SK-N-SH (cell line): ENCODE data around the gene SCARB1. TPM values are rescaled to one million over a fixed set of nuclear protein-coding genes. Genes with fewer than 3 reads are reported as not detected.

ENCODE experiments used
- CTCF ChIA-PET: fragments of 300-600, 350-600 bp; formaldehyde crosslinking; extraction: SDS; loops from one replicate; lab custom pipeline; 2021; lab: Yijun Ruan, JAX
- POLR2A ChIA-PET: fragments of 350-600 bp; sonication (Branson Sonifier 250); formaldehyde crosslinking; extraction: SDS; loops from one replicate; lab custom pipeline; 2020; ENCODE audit warnings: antibody characterized with exemption, inconsistent platforms; lab: Yijun Ruan, JAX
- DNase-seq: peaks from one replicate; pipeline ENCODE4 v3.0.0; 2012
- H2AFZ ChIP-seq: fragments of 200-600 bp; sonication (generic); 2 replicates; pipeline ENCODE4 v1.8.1; 2016; ENCODE audit warnings: antibody characterized with exemption, mild to moderate bottlenecking, low read depth
- H3F3A ChIP-seq: fragments of 200-600 bp; sonication (generic); replicated peaks from 2 replicates; pipeline ENCODE3; 2016; ENCODE audit warnings: antibody characterized with exemption, mild to moderate bottlenecking; ENCODE audit not compliant: insufficient read depth
- H3K27ac ChIP-seq, 2 experiments: fragments of 200-500 bp in 1 of 2; fragments of 200-600 bp in 1 of 2; sonication (Bioruptor generic) in 1 of 2; sonication (generic), shearing (Covaris generic) in 1 of 2; 2 replicates each; pipeline versions ENCODE4 v1.5.1 to v1.6.1; 2014 to 2016; ENCODE audit warnings: low read depth in 2 of 2, inconsistent platforms in 1 of 2, low read length in 1 of 2, mild to moderate bottlenecking in 1 of 2, mixed read lengths in 1 of 2
- H3K27me3 ChIP-seq: fragments of 200-600 bp; sonication (generic), shearing (Covaris generic); 2 replicates; pipeline ENCODE4 v1.6.1; 2016; ENCODE audit warnings: mixed run types; ENCODE audit not compliant: insufficient read depth
- H3K36me3 ChIP-seq, 2 experiments: fragments of 200-500 bp in 1 of 2; fragments of 200-600 bp in 1 of 2; sonication (Bioruptor generic) in 1 of 2; sonication (generic) in 1 of 2; replicated peaks in 1 of 2; 2 replicates each; pipeline versions ENCODE3 to v1.5.1; 2014 to 2016; ENCODE audit warnings: low read length in 1 of 2, mild to moderate bottlenecking in 1 of 2; ENCODE audit not compliant: insufficient read depth in 2 of 2, control insufficient read depth in 1 of 2
- H3K4me1 ChIP-seq, 2 experiments: fragments of 200-500 bp in 1 of 2; fragments of 200-600 bp in 1 of 2; sonication (Bioruptor generic) in 1 of 2; sonication (generic), shearing (Covaris generic) in 1 of 2; 2 replicates each; pipeline versions ENCODE4 v1.5.1 to v1.6.1; 2014 to 2016; ENCODE audit warnings: low read depth in 1 of 2, low read length in 1 of 2, mixed run types in 1 of 2; ENCODE audit not compliant: insufficient read depth in 2 of 2, control insufficient read depth in 1 of 2
- H3K4me2 ChIP-seq: fragments of 200-600 bp; sonication (generic), shearing (Covaris generic); 2 replicates; pipeline ENCODE4 v1.6.1; 2017; ENCODE audit warnings: mixed run types
- H3K4me3 ChIP-seq, 2 experiments: fragments of 200-500 bp in 1 of 2; fragments of 200-600 bp in 1 of 2; sonication (Bioruptor generic) in 1 of 2; sonication (generic), shearing (Covaris generic) in 1 of 2; 2 replicates each; pipeline versions ENCODE4 v1.5.1 to v1.8.1; 2014 to 2016; ENCODE audit warnings: low read depth in 2 of 2, inconsistent platforms in 1 of 2, low read length in 1 of 2, mild to moderate bottlenecking in 1 of 2, mixed read lengths in 1 of 2, moderate library complexity in 1 of 2
- H3K79me2 ChIP-seq: fragments of 200-600 bp; sonication (generic); 2 replicates; pipeline ENCODE4 v1.8.1; 2017; ENCODE audit warnings: mild to moderate bottlenecking; ENCODE audit not compliant: insufficient read depth
- H3K9ac ChIP-seq: fragments of 200-600 bp; sonication (generic); 2 replicates; pipeline ENCODE4 v1.6.1; 2017; ENCODE audit warnings: mixed run types
- H3K9me2 ChIP-seq: fragments of 200-600 bp; sonication (generic); 2 replicates; pipeline ENCODE4 v1.6.1; 2017; ENCODE audit warnings: mixed run types
- H3K9me3 ChIP-seq: fragments of 200-600 bp; sonication (generic); 2 replicates; pipeline ENCODE4 v1.6.1; 2017; ENCODE audit warnings: mixed run types, mild to moderate bottlenecking, moderate library complexity
- H4K20me1 ChIP-seq: fragments of 200-600 bp; sonication (generic); 2 replicates; pipeline ENCODE4 v1.6.1; 2017; ENCODE audit warnings: mild to moderate bottlenecking, mixed run types; ENCODE audit not compliant: insufficient read depth
- CTCF ChIP-seq: fragments of 200-600 bp; sonication (generic); IDR thresholded peaks from 2 replicates; pipeline ENCODE4 v1.6.1; 2017; ENCODE audit warnings: antibody characterized with exemption, mild to moderate bottlenecking, moderate library complexity
- EZH2phosphoT487 ChIP-seq: fragments of 200-600 bp; sonication (generic); IDR thresholded peaks from 2 replicates; pipeline ENCODE4 v1.6.1; 2017; ENCODE audit warnings: low read depth, mixed run types, mild to moderate bottlenecking, antibody characterized with exemption, moderate library complexity, borderline replicate concordance
- FOSL2 ChIP-seq: IDR thresholded peaks from 2 replicates; pipeline ENCODE4 v1.4.0; 2012; ENCODE audit warnings: low read depth, mild to moderate bottlenecking, moderate library complexity, borderline replicate concordance
- FOXJ3 ChIP-seq: sonication (generic); formaldehyde crosslinking; IDR thresholded peaks from 2 replicates; pipeline ENCODE4 v1.5.1; 2020; ENCODE audit warnings: mild to moderate bottlenecking, missing genetic modification reagents
- IRF3 ChIP-seq: fragments of 150-350 bp; IDR thresholded peaks from 2 replicates; pipeline ENCODE4 v1.6.1; 2016; ENCODE audit warnings: mild to moderate bottlenecking, low read depth, low read length
- MAX ChIP-seq: IDR thresholded peaks from 2 replicates; pipeline ENCODE4 v1.4.0; 2012; ENCODE audit warnings: low read depth
- RAD21 ChIP-seq: IDR thresholded peaks from 2 replicates; pipeline ENCODE4 v1.6.1; 2012; ENCODE audit warnings: mild to moderate bottlenecking, low read length
- TAF1 ChIP-seq: IDR thresholded peaks from 2 replicates; pipeline ENCODE4 v1.6.1; 2012; ENCODE audit warnings: low read depth, mild to moderate bottlenecking, low read length, moderate library complexity, borderline replicate concordance
- USF2 ChIP-seq: fragments of 150-350 bp; IDR thresholded peaks from 2 replicates; pipeline ENCODE4 v1.6.1; 2017; ENCODE audit warnings: antibody characterized with exemption, low read length, low read depth, borderline replicate concordance
- YY1 ChIP-seq: IDR thresholded peaks from 2 replicates; pipeline ENCODE4 v1.4.0; 2012; ENCODE audit warnings: low read depth, mild to moderate bottlenecking
- WGBS: methylation state at CpG from one replicate; pipeline ENCODE4 v1.1.6; 2017; ENCODE audit warnings: low lambda C conversion rate; 5-methylcytosine and 5-hydroxymethylcytosine counted together
- polyA plus RNA-seq, 3 experiments: library from polyadenylated mRNA; depleted of rRNA; stranded (reverse); fragments of >200 nt; gene quantifications; 2 replicates each; pipeline ENCODE4 v1.2.3, GENCODE V29; 2012

Gene SCARB1
- polyA plus RNA-seq, 1 of the 3 experiments (the other 2 are of a cell fraction), result 33.0 TPM

- Histone ChIP-seq H3K9me3 (no peaks in the 10 kb centered on the region), H2AFZ (no peak overlapping the region), H3K9me2 (no peaks in the 10 kb centered on the region), H3K27ac (no peak overlapping the region), H3K79me2 (no peaks in the 10 kb centered on the region), H3K4me1 (peaks cover 0 to 2% of the 10 kb centered on the region in 2 experiments; a peak in 1 of 4 replicates), H3K9ac (no peak overlapping the region), H3K36me3 (no peaks in the 10 kb centered on the region), H3F3A (peaks cover 3% of the 10 kb centered on the region), H3K4me2 (no peak overlapping the region), H3K27me3 (no peaks in the 10 kb centered on the region), H3K4me3 (no peak overlapping the region), H4K20me1 (no peaks in the 10 kb centered on the region)
- WGBS, result 81% methylated on average over 15 of the region's 15 CpGs
- no peak for DNase-seq
- TF ChIP-seq CTCF, result no peak
- ChIA-PET POLR2A (no interaction called here), CTCF (no interaction called here)
Measured at GRCh38 chr12:124884587-124885438, 21.1 kb upstream of the SCARB1 start.

- no peaks in the 10 kb centered on the region for H3K36me3 ChIP-seq
- no peaks in the 10 kb centered on the region for H3K27me3 ChIP-seq
- POLR2A ChIA-PET, result no interaction called here
- no peaks in the 10 kb centered on the region for H3K9me2 ChIP-seq
- no peak overlapping the region for H2AFZ ChIP-seq
- no peak for DNase-seq
- no peaks in the 10 kb centered on the region for H3K9me3 ChIP-seq
- TF ChIP-seq FOSL2 (peak; percentile 34; the same call in 1 of the 2 replicates), MAX (no peak)
- no peaks in the 10 kb centered on the region for H4K20me1 ChIP-seq
- H3K4me2 ChIP-seq, result no peak overlapping the region
- no peaks in the 10 kb centered on the region for H3K79me2 ChIP-seq
- no peak overlapping the region for H3K4me3 ChIP-seq
- CTCF ChIA-PET, result no interaction called here
- H3K9ac ChIP-seq, result no peak overlapping the region
- H3K4me1 ChIP-seq, result peaks cover 0 to 2% of the 10 kb centered on the region in 2 experiments; a peak in 1 of 4 replicates
- 90% methylated on average over 10 of the region's 10 CpGs for WGBS
- peaks cover 3% of the 10 kb centered on the region for H3F3A ChIP-seq
- H3K27ac ChIP-seq, result no peak overlapping the region
Measured at GRCh38 chr12:124883263-124884130, 19.8 kb upstream of the SCARB1 start.

GRCh38 chr12:124881123-124881522 lies 17.5 kb upstream of the SCARB1 start:
- H3K9ac ChIP-seq, result no peak overlapping the region
- H3K27me3 ChIP-seq, result no peaks in the 10 kb centered on the region
- CTCF ChIA-PET, result interaction anchor here (5.1 kb wide), 1 partner anchor 24 kb away, joined by 19 read pairs; no protein-coding TSS in a partner anchor
- H3K4me2 ChIP-seq, result no peak overlapping the region
- no peak overlapping the region for H3K27ac ChIP-seq
- H2AFZ ChIP-seq, result no peak overlapping the region
- WGBS, result 89% methylated on average over 10 of the region's 10 CpGs
- H4K20me1 ChIP-seq, result no peaks in the 10 kb centered on the region
- H3K4me3 ChIP-seq, result no peak overlapping the region
- H3K4me1 ChIP-seq, result peaks cover 0 to 2% of the 10 kb centered on the region in 2 experiments; a peak in 1 of 4 replicates
- no peaks in the 10 kb centered on the region for H3K9me3 ChIP-seq
- POLR2A ChIA-PET, result no interaction called here
- H3F3A ChIP-seq, result peaks cover 3% of the 10 kb centered on the region
- DNase-seq, result no peak
- H3K79me2 ChIP-seq, result no peaks in the 10 kb centered on the region
- no peaks in the 10 kb centered on the region for H3K9me2 ChIP-seq
- no peaks in the 10 kb centered on the region for H3K36me3 ChIP-seq
- TF ChIP-seq EZH2phosphoT487 (no peak), IRF3 (no peak), YY1 (no peak), RAD21 (no peak), TAF1 (no peak), USF2 (no peak), CTCF (no peak), FOXJ3 (CRISPR knock-in tag) (no peak)
